B cell (primary cell): ENCODE measurements around the gene PLCB4. TPM values are rescaled to one million over a fixed set of nuclear protein-coding genes. Genes with fewer than 3 reads are reported as not detected.

Experiments used
- ATAC-seq: fragments of 200-7000 bp; cut with Tn5 transposase; one replicate; pipeline ENCODE4 v1.10.0; 2021; ENCODE audit warnings: low read depth, mild to moderate bottlenecking, moderate number of reproducible peaks, moderate library complexity
- CTCF ChIA-PET: fragments of 350-600 bp; sonication (Branson Sonifier 250); formaldehyde crosslinking; loops from one replicate; lab custom pipeline; 2021; ENCODE audit warnings: antibody characterized with exemption, inconsistent platforms; lab: Charles Lee
- POLR2A ChIA-PET: fragments of 350-600 bp; sonication (Branson Sonifier 250); formaldehyde crosslinking; loops from one replicate; lab custom pipeline; 2021; ENCODE audit warnings: antibody characterized with exemption; lab: Charles Lee
- DNase-seq: peaks from one replicate; pipeline ENCODE4 v3.0.0; 2013
- H2AFZ ChIP-seq: 2 replicates; pipeline ENCODE4 v1.6.1; 2012; ENCODE audit warnings: mild to moderate bottlenecking, low read depth, low read length; ENCODE audit not compliant: insufficient read depth, poor library complexity, severe bottlenecking
- H3K27ac ChIP-seq, 2 donors: 1 replicate in 1 of 2; 2 replicates in 1 of 2; pipeline ENCODE4 v1.5.1; 2012 to 2013; ENCODE audit warnings: low read length in 2 of 2, mild to moderate bottlenecking in 2 of 2, moderate library complexity in 1 of 2
- H3K27me3 ChIP-seq, 4 experiments: fragments of 200-600 bp in 1 of 4; sonication (generic) in 1 of 4; replicated peaks in 1 of 4; 1 replicate in 2 of 4; 2 replicates in 2 of 4; pipeline versions ENCODE4 v1.6.1 to v1.7.0; 2013 to 2016; ENCODE audit warnings: low read length in 3 of 4, mild to moderate bottlenecking in 2 of 4, mixed read lengths in 1 of 4, moderate library complexity in 1 of 4; ENCODE audit not compliant: insufficient read depth in 4 of 4, control insufficient read depth in 3 of 4; ENCODE audit errors: control extremely low read depth in 1 of 4
- H3K36me3 ChIP-seq, 2 experiments: replicated peaks in 1 of 2; 1 replicate in 1 of 2; 2 replicates in 1 of 2; pipeline versions ENCODE4 v1.6.1 to v1.7.1; 2013; ENCODE audit warnings: low read length in 1 of 2; ENCODE audit not compliant: insufficient read depth in 2 of 2, control insufficient read depth in 1 of 2; ENCODE audit errors: control extremely low read depth in 1 of 2, extremely low read depth in 1 of 2
- H3K4me1 ChIP-seq, 2 donors: fragments of 200-600 bp in 1 of 2; sonication (generic) in 1 of 2; 1 replicate in 1 of 2; 2 replicates in 1 of 2; pipeline versions ENCODE4 v1.5.1 to v1.6.1; 2013 to 2017; ENCODE audit warnings: low read length in 2 of 2; ENCODE audit not compliant: control insufficient read depth in 2 of 2, insufficient read depth in 2 of 2
- H3K4me2 ChIP-seq: replicated peaks from 2 replicates; pipeline ENCODE3; 2012; ENCODE audit warnings: mild to moderate bottlenecking, low read depth, low read length; ENCODE audit not compliant: poor library complexity, severe bottlenecking
- H3K4me3 ChIP-seq, 5 experiments: fragments of 200-600 bp in 1 of 5; sonication (generic) in 1 of 5; 1 replicate in 3 of 5; 2 replicates in 2 of 5; pipeline versions ENCODE4 v1.5.1 to v1.7.0; 2011 to 2016; ENCODE audit warnings: low read length in 4 of 5, mild to moderate bottlenecking in 4 of 5, low read depth in 2 of 5, control low read depth in 1 of 5, moderate library complexity in 1 of 5; ENCODE audit not compliant: insufficient read depth in 1 of 5; ENCODE audit errors: control extremely low read depth in 1 of 5, extremely low read depth in 1 of 5
- H3K79me2 ChIP-seq: fragments of 200-600 bp; sonication (generic); one replicate; pipeline ENCODE4 v1.6.0; 2016; ENCODE audit warnings: low read length; ENCODE audit not compliant: control insufficient read depth, insufficient read depth
- H3K9ac ChIP-seq: fragments of 200-600 bp; sonication (generic); 2 replicates; pipeline ENCODE4 v1.6.1; 2017; ENCODE audit warnings: mild to moderate bottlenecking, low read length, moderate library complexity
- H3K9me3 ChIP-seq, 3 donors: one replicate each; pipeline versions ENCODE4 v1.6.1 to v1.7.1; 2013; ENCODE audit warnings: low read length in 2 of 3; ENCODE audit not compliant: control insufficient read depth in 2 of 3, insufficient read depth in 1 of 3; ENCODE audit errors: control extremely low read depth in 1 of 3
- H4K20me1 ChIP-seq: 2 replicates; pipeline ENCODE4 v1.6.0; 2012; ENCODE audit warnings: mild to moderate bottlenecking, low read length; ENCODE audit not compliant: insufficient read depth, control insufficient read depth, poor library complexity, severe bottlenecking
- H3K27ac Mint-ChIP-seq: one replicate; pipeline ENCODE4 v1.8.0; 2021; ENCODE audit warnings: mixed read lengths
- H3K27me3 Mint-ChIP-seq: one replicate; pipeline ENCODE4 v1.8.0; 2021; ENCODE audit warnings: mixed read lengths
- H3K4me1 Mint-ChIP-seq: one replicate; pipeline ENCODE4 v1.8.0; 2021; ENCODE audit warnings: mixed read lengths
- H3K4me3 Mint-ChIP-seq: one replicate; pipeline ENCODE4 v1.8.0; 2021; ENCODE audit warnings: mixed read lengths
- H3K9me3 Mint-ChIP-seq: one replicate; pipeline ENCODE4 v1.8.0; 2022; ENCODE audit warnings: mixed read lengths; ENCODE audit not compliant: insufficient read depth
- EZH2 ChIP-seq: IDR thresholded peaks from 2 replicates; pipeline ENCODE4 v1.6.1; 2012; ENCODE audit warnings: borderline replicate concordance, low read depth, mild to moderate bottlenecking, moderate library complexity, low read length; ENCODE audit not compliant: insufficient read depth, poor library complexity, severe bottlenecking
- WGBS: methylation state at CpG from one replicate; pipeline ENCODE4 v1.1.5; 2013; ENCODE audit warnings: missing lambda C conversion rate; ENCODE audit not compliant: insufficient coverage; 5-methylcytosine and 5-hydroxymethylcytosine counted together
- intact Hi-C: fragments of 100-400 bp; cut with micrococcal nuclease; formaldehyde crosslinking; loops from one replicate; pipeline ENCODE4 v1.10.0; 2022
- polyA plus RNA-seq: library from polyadenylated mRNA; depleted of rRNA; stranded (reverse); fragments of >200 nt; gene quantifications from 2 replicates; pipeline ENCODE4 v1.2.3, GENCODE V29; 2012
- total RNA-seq, 2 donors: library from RNA; stranded (reverse); fragments of 120-200 nt in 1 of 2; gene quantifications; 1 replicate in 1 of 2; 2 replicates in 1 of 2; pipeline versions ENCODE4 v1.2.3 to v1.2.4, GENCODE V29; 2013 to 2022
- TF ChIP-seq, protein P1 (sequence below): fragments of 200-600 bp; IDR thresholded peaks from one replicate; pipeline ENCODE4 v1.8.0; 2022; ENCODE audit warnings: antibody characterized with exemption, mild to moderate bottlenecking

PLCB4 gene
- total and polyA plus RNA-seq, 2 donors (not counting 1 experiment from before 2014, with no cell fraction given) = not detected

DNA sequence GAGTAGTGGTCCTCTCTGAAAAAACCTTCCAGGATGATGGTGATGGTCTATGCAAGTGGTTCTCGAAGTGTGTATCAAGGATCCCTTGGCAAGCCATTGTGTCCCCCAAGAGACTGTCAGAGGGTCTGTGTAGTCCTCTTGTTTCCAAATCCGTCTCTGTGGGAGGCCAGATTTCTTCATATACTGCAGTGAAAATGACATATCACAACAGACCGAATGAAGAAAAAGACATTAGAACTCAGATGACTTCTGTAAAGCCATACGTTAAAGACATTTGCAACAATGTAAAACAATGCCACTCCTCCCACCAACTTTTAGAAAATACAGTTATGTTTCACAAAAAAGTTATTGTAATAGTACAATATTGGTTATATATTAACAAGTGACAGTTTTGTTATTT is 418.3 kb downstream of the PLCB4 start:
- WGBS = 91% methylated on average over 2 of the region's 4 CpGs

DNA sequence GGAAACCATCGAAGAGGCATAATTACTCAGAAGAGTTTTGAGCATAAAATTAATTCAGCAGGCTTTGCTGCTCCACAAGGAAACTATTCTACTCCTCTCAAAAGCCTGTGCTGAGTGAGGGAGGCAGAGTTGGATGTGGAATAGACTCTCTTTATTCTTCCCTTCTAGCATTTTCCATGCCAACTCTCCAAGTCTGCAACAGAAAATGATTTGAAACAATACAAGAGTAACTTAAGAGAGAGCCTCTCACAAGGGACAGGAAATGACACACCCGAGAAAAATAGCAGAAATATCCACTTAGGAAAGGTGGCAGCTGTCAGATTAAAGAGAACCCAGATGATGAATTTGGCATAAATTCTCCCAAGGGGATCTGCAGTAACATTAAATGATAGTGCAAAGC is 419.2 kb downstream of the PLCB4 start:
- no peaks in the 10 kb centered on the region for H3K9me3 Mint-ChIP-seq
- Histone ChIP-seq H3K9ac (no peak overlapping the region), H3K27me3 (no peaks in the 10 kb centered on the region), H3K4me2 (no peak overlapping the region), H4K20me1 (no peaks in the 10 kb centered on the region), H3K9me3 (no peaks in the 10 kb centered on the region), H3K4me1 (no peaks in the 10 kb centered on the region), H3K79me2 (no peaks in the 10 kb centered on the region), H3K4me3 (no peak overlapping the region), H3K36me3 (no peaks in the 10 kb centered on the region), H2AFZ (no peak overlapping the region), H3K27ac (no peak overlapping the region)
- no peak overlapping the region for H3K4me3 Mint-ChIP-seq
- peaks cover 7% of the 10 kb centered on the region for H3K27me3 Mint-ChIP-seq
- H3K27ac Mint-ChIP-seq = no peak overlapping the region
- TF ChIP-seq, protein P1, sequence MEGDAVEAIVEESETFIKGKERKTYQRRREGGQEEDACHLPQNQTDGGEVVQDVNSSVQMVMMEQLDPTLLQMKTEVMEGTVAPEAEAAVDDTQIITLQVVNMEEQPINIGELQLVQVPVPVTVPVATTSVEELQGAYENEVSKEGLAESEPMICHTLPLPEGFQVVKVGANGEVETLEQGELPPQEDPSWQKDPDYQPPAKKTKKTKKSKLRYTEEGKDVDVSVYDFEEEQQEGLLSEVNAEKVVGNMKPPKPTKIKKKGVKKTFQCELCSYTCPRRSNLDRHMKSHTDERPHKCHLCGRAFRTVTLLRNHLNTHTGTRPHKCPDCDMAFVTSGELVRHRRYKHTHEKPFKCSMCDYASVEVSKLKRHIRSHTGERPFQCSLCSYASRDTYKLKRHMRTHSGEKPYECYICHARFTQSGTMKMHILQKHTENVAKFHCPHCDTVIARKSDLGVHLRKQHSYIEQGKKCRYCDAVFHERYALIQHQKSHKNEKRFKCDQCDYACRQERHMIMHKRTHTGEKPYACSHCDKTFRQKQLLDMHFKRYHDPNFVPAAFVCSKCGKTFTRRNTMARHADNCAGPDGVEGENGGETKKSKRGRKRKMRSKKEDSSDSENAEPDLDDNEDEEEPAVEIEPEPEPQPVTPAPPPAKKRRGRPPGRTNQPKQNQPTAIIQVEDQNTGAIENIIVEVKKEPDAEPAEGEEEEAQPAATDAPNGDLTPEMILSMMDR = no peak
- TF ChIP-seq EZH2 = no peak
- H3K4me1 Mint-ChIP-seq = peaks cover under 1% of the 10 kb centered on the region
- ChIA-PET CTCF (no interaction called here), POLR2A (no interaction called here)
- 0% methylated on average over 1 of the region's 2 CpGs for WGBS
- DNase-seq (no peak), ATAC-seq (no peak)
- intact Hi-C loops = no loop called here

More for the DNA sequence above, 418.3 kb downstream of the PLCB4 start:
- no peak overlapping the region for H3K9ac ChIP-seq
- H3K9me3 Mint-ChIP-seq = no peaks in the 10 kb centered on the region
- no peak for ATAC-seq
- CTCF ChIA-PET = no interaction called here
- H3K27ac Mint-ChIP-seq = no peak overlapping the region
- intact Hi-C loops = no loop called here
- H3K27ac ChIP-seq = no peak overlapping the region
- H2AFZ ChIP-seq = no peak overlapping the region
- no peak overlapping the region for H3K4me3 Mint-ChIP-seq
- peaks cover 9% of the 10 kb centered on the region for H3K4me1 Mint-ChIP-seq
- H3K79me2 ChIP-seq = no peaks in the 10 kb centered on the region
- no peak overlapping the region for H3K4me3 ChIP-seq
- no peak for DNase-seq
- H3K27me3 ChIP-seq = no peaks in the 10 kb centered on the region
- H3K27me3 Mint-ChIP-seq = peaks cover 5% of the 10 kb centered on the region
- no peaks in the 10 kb centered on the region for H3K36me3 ChIP-seq
- TF ChIP-seq, protein P1 = no peak
- no peak for TF ChIP-seq EZH2
- H3K4me2 ChIP-seq = no peak overlapping the region
- no peaks in the 10 kb centered on the region for H4K20me1 ChIP-seq
- peaks cover 6% of the 10 kb centered on the region in 2 donors for H3K4me1 ChIP-seq
- POLR2A ChIA-PET = no interaction called here
- H3K9me3 ChIP-seq = no peaks in the 10 kb centered on the region
